GM19043 (cell line): Measurements from ENCODE around the gene ZMYND11.
"Not testable (repeated sequence)": the region's sequence is repeated elsewhere in the genome, so short reads cannot be mapped to it uniquely, and the experiment has no call there.

ENCODE experiments used
- ATAC-seq: cut with Tn5 transposase; IDR thresholded peaks from one replicate; pipeline ENCODE4 v1.9.1; 2021; ENCODE audit warnings: low read depth; ENCODE audit not compliant: unreplicated experiment

The ZMYND11 gene

GRCh38 chr10:241451-241850, 106.2 kb downstream of the ZMYND11 start:
- no peak for ATAC-seq

GRCh38 chr10:241966-242643, 106.8 kb downstream of the ZMYND11 start:
- ATAC-seq: no peak

DNA sequence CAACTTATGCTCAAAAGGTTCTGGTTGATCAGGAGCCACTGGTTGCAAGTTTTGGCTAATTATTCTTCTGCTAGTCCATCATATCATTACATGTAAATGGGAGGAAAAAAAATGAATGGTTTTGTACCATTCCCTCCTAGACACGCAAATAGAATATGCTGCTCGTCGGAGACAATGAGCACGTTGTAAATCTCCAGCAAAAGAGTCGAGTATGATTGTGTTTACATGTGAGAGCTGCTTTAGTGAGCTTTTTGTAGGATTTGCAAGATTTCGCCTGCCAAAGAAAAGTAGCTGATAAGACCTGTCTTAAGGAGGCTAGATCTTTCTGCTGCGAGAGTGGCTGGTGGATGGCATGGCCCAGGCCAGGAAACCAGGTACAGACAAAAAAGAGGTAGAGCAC, 109.0 kb downstream of the ZMYND11 start:
- ATAC-seq: no peak

DNA sequence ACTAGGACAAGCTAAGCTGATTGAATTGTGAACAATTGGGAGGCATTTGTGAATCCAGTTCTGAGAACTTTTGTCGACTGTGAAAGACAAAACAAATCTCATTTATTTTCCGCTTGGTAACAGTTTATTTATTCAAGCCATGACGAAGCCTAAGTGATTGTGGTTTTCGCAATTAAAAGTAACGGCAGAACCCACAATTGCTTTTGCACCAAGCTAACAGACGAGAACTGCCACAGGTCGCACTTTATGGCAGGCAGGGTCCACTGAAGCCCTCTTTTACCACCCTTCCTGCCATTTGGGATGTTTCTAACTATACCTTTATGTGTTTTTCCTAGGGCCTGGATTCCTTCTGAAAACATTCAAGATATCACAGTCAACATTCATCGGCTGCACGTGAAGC, 111.2 kb downstream of the ZMYND11 start:
- no peak for ATAC-seq

DNA sequence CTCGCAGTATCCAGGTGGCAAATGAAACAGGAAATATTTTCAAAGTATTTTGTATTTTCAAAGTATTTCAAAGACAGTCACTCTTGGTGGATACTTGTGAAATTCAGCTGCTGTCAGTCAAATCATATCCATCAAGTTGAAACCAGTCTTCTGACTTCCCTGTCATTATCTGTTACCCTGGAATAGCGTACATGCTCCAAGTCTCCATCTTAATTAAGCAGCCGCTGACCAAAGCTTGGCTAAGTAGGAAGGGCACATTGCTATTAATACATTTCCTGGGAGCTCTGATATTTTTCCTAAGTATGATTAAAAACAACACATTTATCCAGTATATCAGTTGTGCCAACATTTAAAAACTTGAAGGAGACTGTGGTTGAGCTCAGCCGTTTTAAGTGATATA, 112.2 kb downstream of the ZMYND11 start:
- no peak for ATAC-seq

DNA sequence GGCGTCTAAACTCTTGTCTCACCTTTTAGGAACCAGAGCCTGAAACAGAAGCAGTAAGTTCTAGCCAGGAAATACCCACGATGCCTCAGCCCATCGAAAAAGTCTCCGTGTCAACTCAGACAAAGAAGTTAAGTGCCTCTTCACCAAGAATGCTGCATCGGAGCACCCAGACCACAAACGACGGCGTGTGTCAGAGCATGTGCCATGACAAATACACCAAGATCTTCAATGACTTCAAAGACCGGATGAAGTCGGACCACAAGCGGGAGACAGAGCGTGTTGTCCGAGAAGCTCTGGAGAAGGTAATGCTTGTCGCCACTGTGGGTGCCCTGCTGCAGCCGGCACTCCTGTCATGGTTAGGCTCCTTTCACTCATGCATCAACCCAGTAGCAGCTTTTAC, 113.1 kb downstream of the ZMYND11 start:
- no peak for ATAC-seq

GRCh38 chr10:251982-252582, 116.8 kb downstream of the ZMYND11 start:
- ATAC-seq: no peak

DNA sequence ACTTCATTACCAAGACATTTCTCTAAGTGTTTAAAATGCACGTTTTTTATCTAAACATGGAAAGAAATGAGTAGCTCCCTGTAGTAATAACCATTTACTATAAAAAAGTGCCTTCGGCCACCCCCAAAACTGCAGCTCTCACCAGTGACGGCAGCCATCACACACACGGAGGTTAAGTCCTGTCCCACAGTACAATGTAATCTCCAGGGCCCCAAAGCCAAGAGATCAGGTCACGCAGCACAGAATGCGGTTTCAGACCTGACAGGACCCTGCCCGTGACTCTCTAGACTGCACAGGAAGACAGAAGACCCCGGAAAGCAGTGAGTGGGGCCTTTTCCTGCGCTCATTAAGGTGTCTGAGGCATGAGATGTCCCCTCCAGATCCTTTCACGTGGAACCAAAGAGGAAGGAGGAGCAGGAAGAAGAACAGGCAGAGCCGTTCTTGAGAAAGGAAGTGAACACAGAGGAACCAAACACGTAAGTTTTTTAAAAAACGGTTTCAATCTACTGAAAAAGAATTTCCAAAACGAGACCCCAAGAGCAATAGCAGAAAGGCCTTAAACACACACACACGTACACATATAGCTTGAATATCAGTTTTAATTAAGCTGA, 125.7 kb downstream of the ZMYND11 start:
- no peak for ATAC-seq

DNA sequence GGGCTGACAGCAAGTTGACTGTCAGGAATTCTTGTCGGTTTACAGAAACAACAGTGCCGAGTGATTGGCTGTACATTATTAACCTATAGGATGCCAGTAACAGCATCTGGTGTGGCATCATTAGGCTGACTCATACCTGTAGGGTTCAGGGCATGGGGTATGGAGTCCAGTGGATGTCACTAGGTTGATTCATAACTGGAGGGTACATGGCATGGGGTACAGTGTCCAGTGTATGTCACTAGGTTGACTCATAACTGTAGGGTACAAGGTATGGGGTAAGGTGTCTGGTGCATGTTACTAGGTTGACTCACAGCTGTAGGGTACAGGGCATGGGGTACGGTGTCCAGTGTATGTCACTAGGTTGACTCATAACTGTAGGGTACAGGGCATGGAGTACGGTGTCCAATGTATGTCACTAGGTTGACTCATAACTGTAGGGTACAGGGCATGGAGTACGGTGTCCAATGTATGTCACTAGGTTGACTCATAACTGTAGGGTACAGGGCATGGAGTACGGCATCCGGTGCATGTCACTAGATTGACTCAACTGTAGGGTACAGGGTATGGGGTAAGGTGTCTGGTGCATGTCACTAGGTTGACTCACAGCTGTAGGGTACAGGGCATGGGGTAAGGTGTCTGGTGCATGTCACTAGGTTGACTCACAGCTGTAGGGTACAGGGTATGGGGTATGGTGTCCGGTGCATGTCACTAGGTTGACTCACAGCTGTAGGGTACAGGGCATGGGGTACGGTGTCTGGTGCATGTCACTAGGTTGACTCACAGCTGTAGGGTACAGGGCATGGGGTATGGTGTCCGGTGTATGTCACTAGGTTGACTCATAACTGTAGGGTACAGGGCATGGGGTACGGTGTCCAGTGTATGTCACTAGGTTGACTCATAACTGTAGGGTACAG, 129.2 kb downstream of the ZMYND11 start:
- ATAC-seq: not testable (repeated sequence)

- ATAC-seq: not testable (repeated sequence)
Observed at GRCh38 chr10:265074-265440, 129.8 kb downstream of the ZMYND11 start.

DNA sequence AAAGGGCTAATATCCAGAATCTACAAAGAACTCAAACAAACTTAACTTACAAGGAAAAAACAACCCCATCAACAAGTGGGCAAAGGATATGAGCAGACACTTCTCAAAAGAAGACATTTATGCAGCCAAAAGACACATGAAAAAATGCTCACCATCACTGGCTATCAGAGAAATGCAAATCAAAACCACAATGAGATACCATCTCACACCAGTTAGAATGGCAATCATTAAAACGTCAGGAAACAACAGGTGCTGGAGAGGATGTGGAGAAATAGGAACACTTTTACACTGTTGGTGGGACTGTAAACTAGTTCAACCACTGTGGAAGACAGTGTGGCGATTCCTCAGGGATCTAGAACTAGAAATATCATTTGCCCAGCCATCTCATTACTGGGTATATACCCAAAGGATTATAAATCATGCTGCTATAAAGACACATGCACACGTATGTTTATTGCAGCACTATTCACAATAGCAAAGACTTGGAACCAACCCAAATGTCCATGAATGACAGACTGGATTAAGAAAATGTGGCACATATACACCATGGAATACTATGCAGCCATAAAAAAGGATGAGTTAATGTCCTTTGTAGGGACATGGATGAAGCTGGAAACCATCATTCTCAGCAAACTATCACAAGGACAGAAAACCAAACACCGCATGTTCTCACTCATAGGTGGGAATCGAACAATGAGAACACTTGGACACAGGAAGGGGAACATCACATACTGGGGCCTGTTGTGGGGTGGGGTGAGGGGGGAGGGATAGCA, 130.7 kb downstream of the ZMYND11 start:
- ATAC-seq: not testable (repeated sequence)

GRCh38 chr10:266974-267425, 131.7 kb downstream of the ZMYND11 start:
- ATAC-seq: no peak

GRCh38 chr10:267705-268104, 132.4 kb downstream of the ZMYND11 start:
- ATAC-seq: no peak

DNA sequence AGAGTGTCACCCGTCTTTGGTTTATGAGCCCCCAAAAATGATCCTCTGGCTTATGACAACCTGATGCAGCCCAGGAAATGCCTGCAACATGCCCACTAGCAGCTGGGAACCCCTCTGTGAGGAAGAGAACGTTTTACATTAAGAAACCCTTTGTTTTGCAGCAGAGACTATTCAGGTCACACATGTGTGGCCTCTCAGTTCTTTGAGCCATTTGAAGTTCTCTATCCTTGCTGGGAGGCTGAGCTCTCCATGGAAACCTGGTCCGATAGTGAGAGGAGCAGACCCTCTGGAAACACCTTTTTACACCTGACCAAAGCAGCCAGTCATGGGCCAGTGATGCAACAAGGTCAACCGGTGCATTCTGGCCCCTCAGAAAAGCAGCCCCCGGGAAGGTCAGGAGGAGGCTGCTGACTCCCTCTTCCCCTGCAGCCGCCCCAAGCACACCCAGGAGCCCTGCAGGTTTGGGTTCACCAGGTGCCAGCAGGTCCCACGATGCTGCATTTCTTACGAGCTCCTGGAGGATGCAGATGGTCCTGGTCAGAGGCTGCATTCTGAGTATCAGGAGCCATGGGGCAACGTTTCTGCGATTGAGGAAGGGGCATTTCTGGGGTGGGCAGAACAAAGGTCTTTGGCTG, 134.3 kb downstream of the ZMYND11 start:
- no peak for ATAC-seq

- ATAC-seq: no peak
Observed at GRCh38 chr10:271201-271600, 135.9 kb downstream of the ZMYND11 start.

GRCh38 chr10:271722-272121, 136.5 kb downstream of the ZMYND11 start:
- ATAC-seq: no peak

DNA sequence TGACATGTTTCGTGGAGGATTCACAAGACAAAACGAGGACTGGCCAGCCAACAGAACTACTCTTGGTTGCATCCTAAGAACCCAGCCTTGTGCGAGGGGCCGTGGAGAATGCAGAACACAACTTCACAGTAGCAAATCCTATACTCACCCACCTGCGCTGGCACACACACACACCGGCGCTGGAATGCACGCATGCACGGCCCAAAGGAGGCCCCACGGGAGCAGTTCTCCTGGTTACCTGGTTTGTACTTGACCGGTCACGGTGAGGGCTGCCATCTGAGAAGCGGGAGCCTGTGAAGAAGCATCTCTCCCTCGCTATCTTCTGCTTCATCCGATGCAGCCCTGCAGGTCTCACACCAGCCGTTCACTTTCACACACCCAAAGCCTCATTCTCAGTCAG, 137.8 kb downstream of the ZMYND11 start:
- ATAC-seq: no peak

GRCh38 chr10:274866-275265, 139.6 kb downstream of the ZMYND11 start:
- ATAC-seq: no peak

DNA sequence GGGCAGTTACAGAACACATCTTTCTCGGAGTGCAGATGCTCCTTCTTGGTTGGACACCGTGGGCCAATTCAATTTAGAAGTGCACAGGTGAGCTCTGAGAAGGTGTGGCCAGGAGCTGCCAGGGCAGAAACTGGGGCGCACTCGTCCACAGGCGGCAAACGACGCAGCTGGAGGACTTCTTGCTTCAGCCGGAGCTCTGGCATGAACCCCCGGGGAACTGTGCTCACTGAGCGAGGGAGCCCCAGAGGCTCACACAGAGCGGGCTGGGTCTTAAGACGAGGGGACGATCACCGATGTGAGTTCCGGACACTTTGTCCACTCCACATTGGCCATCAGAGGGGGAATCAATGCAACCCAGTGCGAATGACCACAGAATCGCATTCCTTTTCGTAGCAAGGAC, 140.4 kb downstream of the ZMYND11 start:
- ATAC-seq: no peak

DNA sequence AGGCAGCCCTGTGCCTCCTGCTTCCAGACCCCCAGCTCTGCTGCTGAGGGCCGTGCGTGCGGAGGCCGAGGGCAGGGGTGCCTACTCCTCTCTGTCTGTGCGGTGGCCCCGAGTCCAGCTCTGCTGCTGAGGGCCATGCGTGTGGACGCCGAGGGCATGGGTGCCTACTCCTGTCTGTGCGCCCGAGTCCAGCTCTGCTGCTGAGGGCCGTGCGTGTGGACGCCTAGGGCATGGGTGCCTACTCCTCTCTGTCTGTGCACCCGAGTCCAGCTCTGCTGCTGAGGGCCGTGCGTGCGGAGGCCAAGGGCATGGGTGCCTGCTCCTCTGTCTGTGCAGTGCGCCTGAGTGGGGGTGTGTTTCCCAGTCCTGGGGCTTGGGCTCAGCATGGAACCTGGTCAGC, 142.7 kb downstream of the ZMYND11 start:
- no peak for ATAC-seq
